VCaP (cell line): Measurements from ENCODE around the gene AMHR2.
A peak's percentile ranks its signal among the peaks of the same experiment; 100 is the strongest.

Experiments used
- H3K27ac ChIP-seq: fragments of 450-650 bp; 2 replicates; pipeline ENCODE4 v1.5.1; 2017
- CTCF ChIP-seq: fragments of 450-650 bp; conservative IDR thresholded peaks from 2 replicates; pipeline ENCODE4 v1.5.1; 2017; ENCODE audit warnings: mild to moderate bottlenecking, moderate library complexity

AMHR2 gene

GRCh38 chr12:53452159-53453077, 28.8 kb downstream of the AMHR2 start:
- H3K27ac ChIP-seq: peak overlapping the region; percentile 93
- TF ChIP-seq CTCF: peak; percentile 68

- peak overlapping the region; percentile 93; the same call in 1 of the 2 replicates for H3K27ac ChIP-seq
- no peak for TF ChIP-seq CTCF
Observed at GRCh38 chr12:53453953-53454640, 30.4 kb downstream of the AMHR2 start.

GRCh38 chr12:53454707-53455106, 31.1 kb downstream of the AMHR2 start:
- H3K27ac ChIP-seq: no peak overlapping the region
- no peak for TF ChIP-seq CTCF

- no peak for TF ChIP-seq CTCF
- H3K27ac ChIP-seq: no peak overlapping the region
Observed at GRCh38 chr12:53456654-53457366, 33.2 kb downstream of the AMHR2 start.

GRCh38 chr12:53459097-53459496, 35.4 kb downstream of the AMHR2 start:
- no peak overlapping the region for H3K27ac ChIP-seq
- TF ChIP-seq CTCF: no peak

- no peak for TF ChIP-seq CTCF
- 0 out of 2 replicates have a peak overlapping the region, but pooled peaks have one; percentile 0 for H3K27ac ChIP-seq
Observed at GRCh38 chr12:53461059-53461458, 37.4 kb downstream of the AMHR2 start.

- H3K27ac ChIP-seq: 0 out of 2 replicates have a peak overlapping the region, but pooled peaks have one; percentile 0
- no peak for TF ChIP-seq CTCF
Observed at GRCh38 chr12:53461591-53461990, 37.9 kb downstream of the AMHR2 start.
